Measurements from ENCODE around the gene ZNF609.

DNA sequence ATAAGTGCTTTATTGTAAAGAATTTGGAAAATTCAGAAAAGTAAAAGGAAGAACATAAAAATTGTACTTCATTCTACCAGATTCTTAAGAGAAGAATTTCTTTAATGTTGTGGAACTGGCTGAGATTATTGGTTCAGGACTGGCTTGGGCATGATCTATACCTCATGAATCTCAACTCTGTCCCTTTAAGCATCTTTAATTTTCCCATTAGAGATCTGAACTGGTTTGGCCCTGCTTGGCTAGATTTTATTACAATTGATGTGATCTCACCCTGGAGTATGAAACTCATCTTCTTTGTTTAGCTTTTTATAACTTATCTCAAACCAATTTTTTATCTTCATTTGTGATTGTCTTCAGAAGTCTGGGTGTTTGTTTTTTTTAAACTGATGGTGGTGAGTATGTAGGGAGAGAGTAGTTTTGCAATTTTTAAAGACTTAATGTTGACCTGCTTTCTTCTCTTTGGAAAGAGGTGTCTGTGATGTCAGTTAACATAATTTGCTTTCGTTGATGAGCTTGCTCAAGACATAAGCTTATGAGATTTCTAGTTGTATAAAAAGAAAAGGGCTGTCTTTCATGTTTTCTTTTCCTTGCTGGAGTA is 61.9 kb downstream of the ZNF609 start:
- TF ChIP-seq, protein P1, sequence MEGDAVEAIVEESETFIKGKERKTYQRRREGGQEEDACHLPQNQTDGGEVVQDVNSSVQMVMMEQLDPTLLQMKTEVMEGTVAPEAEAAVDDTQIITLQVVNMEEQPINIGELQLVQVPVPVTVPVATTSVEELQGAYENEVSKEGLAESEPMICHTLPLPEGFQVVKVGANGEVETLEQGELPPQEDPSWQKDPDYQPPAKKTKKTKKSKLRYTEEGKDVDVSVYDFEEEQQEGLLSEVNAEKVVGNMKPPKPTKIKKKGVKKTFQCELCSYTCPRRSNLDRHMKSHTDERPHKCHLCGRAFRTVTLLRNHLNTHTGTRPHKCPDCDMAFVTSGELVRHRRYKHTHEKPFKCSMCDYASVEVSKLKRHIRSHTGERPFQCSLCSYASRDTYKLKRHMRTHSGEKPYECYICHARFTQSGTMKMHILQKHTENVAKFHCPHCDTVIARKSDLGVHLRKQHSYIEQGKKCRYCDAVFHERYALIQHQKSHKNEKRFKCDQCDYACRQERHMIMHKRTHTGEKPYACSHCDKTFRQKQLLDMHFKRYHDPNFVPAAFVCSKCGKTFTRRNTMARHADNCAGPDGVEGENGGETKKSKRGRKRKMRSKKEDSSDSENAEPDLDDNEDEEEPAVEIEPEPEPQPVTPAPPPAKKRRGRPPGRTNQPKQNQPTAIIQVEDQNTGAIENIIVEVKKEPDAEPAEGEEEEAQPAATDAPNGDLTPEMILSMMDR (IDR thresholded peaks at IDR 0.05 in 2 of 3, conservative IDR thresholded peaks at IDR 0.05 in 1 of 3; ENCODE audit: control insufficient read depth in 2 of 3, extremely low read depth in 1 of 3, insufficient read depth in 1 of 3, low read depth in 3 of 3, low read length in 3 of 3) = no peak
- TF ChIP-seq ZNF384 (IDR thresholded peaks at IDR 0.05; ENCODE audit: borderline replicate concordance, low read depth, low read length) (no peak), YY1 (IDR thresholded peaks at IDR 0.05; ENCODE audit: low read depth, low read length) (no peak)
- TF ChIP-seq, protein P2, sequence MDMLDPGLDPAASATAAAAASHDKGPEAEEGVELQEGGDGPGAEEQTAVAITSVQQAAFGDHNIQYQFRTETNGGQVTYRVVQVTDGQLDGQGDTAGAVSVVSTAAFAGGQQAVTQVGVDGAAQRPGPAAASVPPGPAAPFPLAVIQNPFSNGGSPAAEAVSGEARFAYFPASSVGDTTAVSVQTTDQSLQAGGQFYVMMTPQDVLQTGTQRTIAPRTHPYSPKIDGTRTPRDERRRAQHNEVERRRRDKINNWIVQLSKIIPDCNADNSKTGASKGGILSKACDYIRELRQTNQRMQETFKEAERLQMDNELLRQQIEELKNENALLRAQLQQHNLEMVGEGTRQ (IDR thresholded peaks at IDR 0.05; ENCODE audit: borderline replicate concordance, low read depth, low read length) = no peak
- TF ChIP-seq, protein P3, sequence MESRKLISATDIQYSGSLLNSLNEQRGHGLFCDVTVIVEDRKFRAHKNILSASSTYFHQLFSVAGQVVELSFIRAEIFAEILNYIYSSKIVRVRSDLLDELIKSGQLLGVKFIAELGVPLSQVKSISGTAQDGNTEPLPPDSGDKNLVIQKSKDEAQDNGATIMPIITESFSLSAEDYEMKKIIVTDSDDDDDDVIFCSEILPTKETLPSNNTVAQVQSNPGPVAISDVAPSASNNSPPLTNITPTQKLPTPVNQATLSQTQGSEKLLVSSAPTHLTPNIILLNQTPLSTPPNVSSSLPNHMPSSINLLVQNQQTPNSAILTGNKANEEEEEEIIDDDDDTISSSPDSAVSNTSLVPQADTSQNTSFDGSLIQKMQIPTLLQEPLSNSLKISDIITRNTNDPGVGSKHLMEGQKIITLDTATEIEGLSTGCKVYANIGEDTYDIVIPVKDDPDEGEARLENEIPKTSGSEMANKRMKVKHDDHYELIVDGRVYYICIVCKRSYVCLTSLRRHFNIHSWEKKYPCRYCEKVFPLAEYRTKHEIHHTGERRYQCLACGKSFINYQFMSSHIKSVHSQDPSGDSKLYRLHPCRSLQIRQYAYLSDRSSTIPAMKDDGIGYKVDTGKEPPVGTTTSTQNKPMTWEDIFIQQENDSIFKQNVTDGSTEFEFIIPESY (IDR thresholded peaks at IDR 0.05) = no peak
